BLaER1 (cell line): Measurements from ENCODE around the gene PSMC6.
"Not testable (repeated sequence)": the region's sequence is repeated elsewhere in the genome, so short reads cannot be mapped to it uniquely, and the experiment has no call there.

Experiments used
- H3K27ac ChIP-seq: shearing (Covaris generic); formaldehyde crosslinking; 2 replicates; pipeline ENCODE4 v1.8.1; 2022
- H3K27me3 ChIP-seq: shearing (Covaris generic); formaldehyde crosslinking; 2 replicates; pipeline ENCODE4 v1.8.1; 2022
- H3K36me3 ChIP-seq: shearing (Covaris generic); formaldehyde crosslinking; 2 replicates; pipeline ENCODE4 v1.8.1; 2022
- H3K4me1 ChIP-seq: shearing (Covaris generic); formaldehyde crosslinking; 2 replicates; pipeline ENCODE4 v1.8.1; 2022
- H3K4me2 ChIP-seq: shearing (Covaris generic); formaldehyde crosslinking; 2 replicates; pipeline ENCODE4 v1.8.1; 2022
- H3K4me3 ChIP-seq: shearing (Covaris generic); formaldehyde crosslinking; 2 replicates; pipeline ENCODE4 v1.8.1; 2022
- H3K9ac ChIP-seq: shearing (Covaris generic); formaldehyde crosslinking; 2 replicates; pipeline ENCODE4 v1.8.1; 2022
- H3K9me3 ChIP-seq: shearing (Covaris generic); formaldehyde crosslinking; 2 replicates; pipeline ENCODE4 v1.8.1; 2022
- H4K20me1 ChIP-seq: shearing (Covaris generic); formaldehyde crosslinking; 2 replicates; pipeline ENCODE4 v1.8.1; 2022
- Cebpa-rat ChIP-seq: shearing (Covaris generic); IDR thresholded peaks from 2 replicates; pipeline ENCODE4 v1.8.1; 2022

The PSMC6 gene

DNA sequence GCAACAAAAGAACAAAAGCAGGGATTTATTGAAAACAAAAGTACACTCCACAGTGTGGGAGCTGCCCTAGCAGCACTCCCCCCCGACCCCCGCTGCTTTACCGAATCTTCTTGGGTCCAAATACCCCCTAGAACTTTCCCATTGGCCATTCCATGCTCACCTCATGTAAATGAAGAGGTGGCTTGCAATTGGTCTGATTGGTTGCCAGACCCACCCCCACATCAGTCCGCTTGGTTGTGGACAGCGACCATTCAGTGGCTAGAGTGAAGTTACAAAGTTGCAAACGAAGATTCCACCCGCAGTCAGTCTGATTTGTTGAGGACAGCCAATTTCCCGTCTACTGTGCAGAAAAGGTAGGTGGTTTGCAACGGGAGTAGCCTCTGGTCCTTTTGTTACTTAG is 26.8 kb downstream of the PSMC6 start:
- Histone ChIP-seq H3K4me2 (no peak overlapping the region), H3K4me1 (peaks cover 19% of the 10 kb centered on the region), H3K4me3 (no peak overlapping the region), H3K9me3 (0 out of 2 replicates have a peak, but pooled peaks cover 4% of the 10 kb centered on the region), H4K20me1 (peaks cover 39% of the 10 kb centered on the region; the same call in 1 of the 2 replicates), H3K27ac (no peak overlapping the region), H3K36me3 (peaks cover 42% of the 10 kb centered on the region), H3K9ac (no peak overlapping the region), H3K27me3 (no peaks in the 10 kb centered on the region)
- no peak for TF ChIP-seq Cebpa-rat

DNA sequence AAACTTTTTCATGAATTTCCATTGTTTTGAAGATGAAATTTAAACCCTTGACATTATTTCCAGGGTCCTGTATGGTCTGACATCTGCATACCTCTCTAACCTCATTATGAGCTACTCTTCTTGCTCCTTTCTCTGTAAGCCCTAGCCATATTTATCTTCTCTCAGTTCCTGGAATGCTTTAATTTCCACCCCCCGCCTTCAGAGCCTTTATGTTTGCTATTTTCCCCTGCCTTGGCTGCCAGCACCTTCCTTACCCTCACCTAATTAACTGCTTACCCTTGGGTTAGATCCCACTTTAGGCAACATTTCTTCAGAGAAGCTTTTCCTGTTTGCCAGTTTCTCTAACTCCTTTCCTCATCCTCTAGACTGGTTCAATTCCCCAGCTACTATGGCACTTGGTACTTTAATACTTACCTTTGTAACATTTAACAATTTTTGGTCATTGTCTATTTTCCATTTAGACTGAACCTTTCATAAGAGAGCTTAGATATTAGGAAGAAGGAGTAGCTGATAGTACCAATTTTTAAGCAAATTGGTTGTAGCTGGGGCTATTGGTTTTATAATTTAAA is 29.0 kb downstream of the PSMC6 start:
- Histone ChIP-seq H3K36me3 (peaks cover 45% of the 10 kb centered on the region), H3K27me3 (no peaks in the 10 kb centered on the region), H3K9me3 (0 out of 2 replicates have a peak, but pooled peaks cover 4% of the 10 kb centered on the region), H3K4me3 (no peak overlapping the region), H3K4me2 (no peak overlapping the region), H4K20me1 (peaks cover 44% of the 10 kb centered on the region; the same call in 1 of the 2 replicates), H3K27ac (no peak overlapping the region), H3K9ac (no peak overlapping the region), H3K4me1 (peaks cover 9% of the 10 kb centered on the region)
- TF ChIP-seq Cebpa-rat: no peak

DNA sequence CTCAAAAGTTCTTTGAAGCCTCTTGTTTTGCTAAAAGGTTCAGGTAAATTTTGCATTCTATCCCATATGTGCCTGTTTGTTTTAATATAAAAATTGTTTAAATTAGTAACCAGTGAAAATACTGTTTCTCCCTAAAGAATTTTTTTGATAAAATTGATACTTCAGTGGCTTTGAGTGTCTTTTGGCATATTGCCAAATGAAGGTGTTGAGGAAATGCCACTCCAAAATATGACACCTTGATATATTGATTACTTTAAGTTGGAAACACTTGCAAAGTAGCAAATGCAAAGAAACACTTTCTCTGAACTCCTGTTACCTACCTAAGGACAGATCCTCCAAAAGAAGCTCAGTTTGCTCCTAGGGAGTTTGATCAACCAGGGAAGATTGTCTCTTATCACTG is 31.4 kb downstream of the PSMC6 start:
- H3K27ac ChIP-seq: no peak overlapping the region
- H3K4me1 ChIP-seq: peaks cover 18% of the 10 kb centered on the region
- H3K27me3 ChIP-seq: no peaks in the 10 kb centered on the region
- TF ChIP-seq Cebpa-rat: no peak
- H3K9ac ChIP-seq: no peak overlapping the region
- H3K36me3 ChIP-seq: peaks cover 32% of the 10 kb centered on the region
- 0 out of 2 replicates have a peak, but pooled peaks cover 4% of the 10 kb centered on the region for H3K9me3 ChIP-seq
- H3K4me3 ChIP-seq: no peak overlapping the region
- peaks cover 49% of the 10 kb centered on the region; the same call in 1 of the 2 replicates for H4K20me1 ChIP-seq
- no peak overlapping the region for H3K4me2 ChIP-seq

DNA sequence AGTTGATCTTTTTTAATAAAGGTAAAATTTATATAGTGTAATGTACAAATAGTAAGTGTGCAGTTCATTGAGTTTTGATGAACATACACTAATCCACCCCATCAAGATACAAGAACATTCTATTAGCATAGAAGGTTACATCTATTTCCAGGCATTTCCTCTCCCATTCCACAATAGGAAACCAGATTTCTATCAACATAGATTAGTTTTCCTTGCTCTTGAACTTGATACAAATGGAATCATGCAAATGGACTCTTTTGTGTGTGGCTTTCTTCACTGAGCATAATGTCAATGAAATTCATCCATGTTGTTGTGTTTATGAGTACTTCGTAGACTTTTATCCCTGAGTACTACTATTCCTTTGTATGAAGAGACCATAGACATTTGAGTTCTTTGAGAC is 33.8 kb downstream of the PSMC6 start:
- H4K20me1 ChIP-seq: peaks cover 37% of the 10 kb centered on the region; the same call in 1 of the 2 replicates
- peaks cover 18% of the 10 kb centered on the region for H3K4me1 ChIP-seq
- TF ChIP-seq Cebpa-rat: no peak
- no peaks in the 10 kb centered on the region for H3K9me3 ChIP-seq
- H3K27me3 ChIP-seq: no peaks in the 10 kb centered on the region
- no peak overlapping the region for H3K4me3 ChIP-seq
- no peak overlapping the region for H3K4me2 ChIP-seq
- no peak overlapping the region for H3K27ac ChIP-seq
- H3K36me3 ChIP-seq: peaks cover 20% of the 10 kb centered on the region
- no peak overlapping the region for H3K9ac ChIP-seq

DNA sequence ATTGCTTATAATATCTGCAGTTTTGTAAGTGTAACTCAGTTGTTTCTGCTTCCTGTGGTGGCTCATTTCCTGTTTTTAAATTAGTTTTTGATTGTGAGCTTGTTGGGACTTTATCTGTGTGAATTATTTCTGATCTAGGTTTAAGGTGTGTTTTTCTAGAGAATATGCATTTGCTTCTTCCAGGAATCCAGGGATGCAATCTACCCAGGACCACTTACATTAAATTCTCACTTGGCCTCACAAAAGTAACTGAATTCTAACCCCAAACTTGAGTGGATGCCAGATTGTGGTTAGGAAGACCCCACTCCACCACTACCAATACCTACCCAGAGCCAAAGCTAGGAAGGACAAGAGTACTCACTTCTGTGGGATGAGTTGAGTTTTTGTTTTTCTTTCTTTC is 34.9 kb downstream of the PSMC6 start:
- H3K27ac ChIP-seq: peak overlapping the region; percentile 47
- H3K36me3 ChIP-seq: peaks cover 26% of the 10 kb centered on the region
- no peaks in the 10 kb centered on the region for H3K27me3 ChIP-seq
- H3K9me3 ChIP-seq: no peaks in the 10 kb centered on the region
- peaks cover 27% of the 10 kb centered on the region; the same call in 1 of the 2 replicates for H4K20me1 ChIP-seq
- H3K4me1 ChIP-seq: peaks cover 18% of the 10 kb centered on the region
- no peak for TF ChIP-seq Cebpa-rat
- H3K4me3 ChIP-seq: no peak overlapping the region
- H3K4me2 ChIP-seq: peak overlapping the region; percentile 74
- H3K9ac ChIP-seq: no peak overlapping the region

DNA sequence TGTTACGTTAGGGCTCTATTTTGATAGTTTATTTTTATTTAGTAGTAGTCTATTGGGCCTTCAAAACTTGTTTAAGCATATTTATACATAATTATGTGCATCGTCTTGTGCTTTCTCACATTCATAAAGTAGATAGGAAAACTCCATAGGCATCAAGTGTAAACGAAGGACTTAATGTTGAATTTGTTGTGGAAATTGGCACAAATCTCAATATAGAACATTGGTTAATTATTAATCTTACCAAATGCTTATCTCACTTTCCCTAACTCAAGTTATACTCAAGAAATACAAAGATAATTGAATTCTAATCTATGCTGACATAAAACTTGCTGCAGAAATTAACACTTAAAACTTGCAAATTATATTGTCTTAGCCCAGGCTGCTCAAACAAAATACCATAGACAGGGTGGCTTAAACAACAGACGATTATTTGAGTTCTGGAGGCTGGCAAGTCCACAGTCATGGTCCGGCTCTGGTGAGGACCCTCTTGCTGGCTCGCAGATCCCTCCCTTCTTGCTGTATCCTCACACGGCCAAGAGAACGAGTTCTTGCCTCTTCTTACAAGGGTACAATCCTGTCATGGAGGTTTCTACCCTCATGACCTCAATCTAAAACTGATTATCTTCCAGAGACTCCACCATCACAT is 41.8 kb downstream of the PSMC6 start:
- no peak for TF ChIP-seq Cebpa-rat
- Histone ChIP-seq H3K4me3 (no peak overlapping the region), H3K27ac (no peak overlapping the region), H3K4me1 (no peaks in the 10 kb centered on the region), H3K4me2 (no peak overlapping the region), H3K36me3 (peaks cover 60% of the 10 kb centered on the region), H4K20me1 (no peaks in the 10 kb centered on the region), H3K9me3 (no peaks in the 10 kb centered on the region), H3K27me3 (no peaks in the 10 kb centered on the region), H3K9ac (no peak overlapping the region)

DNA sequence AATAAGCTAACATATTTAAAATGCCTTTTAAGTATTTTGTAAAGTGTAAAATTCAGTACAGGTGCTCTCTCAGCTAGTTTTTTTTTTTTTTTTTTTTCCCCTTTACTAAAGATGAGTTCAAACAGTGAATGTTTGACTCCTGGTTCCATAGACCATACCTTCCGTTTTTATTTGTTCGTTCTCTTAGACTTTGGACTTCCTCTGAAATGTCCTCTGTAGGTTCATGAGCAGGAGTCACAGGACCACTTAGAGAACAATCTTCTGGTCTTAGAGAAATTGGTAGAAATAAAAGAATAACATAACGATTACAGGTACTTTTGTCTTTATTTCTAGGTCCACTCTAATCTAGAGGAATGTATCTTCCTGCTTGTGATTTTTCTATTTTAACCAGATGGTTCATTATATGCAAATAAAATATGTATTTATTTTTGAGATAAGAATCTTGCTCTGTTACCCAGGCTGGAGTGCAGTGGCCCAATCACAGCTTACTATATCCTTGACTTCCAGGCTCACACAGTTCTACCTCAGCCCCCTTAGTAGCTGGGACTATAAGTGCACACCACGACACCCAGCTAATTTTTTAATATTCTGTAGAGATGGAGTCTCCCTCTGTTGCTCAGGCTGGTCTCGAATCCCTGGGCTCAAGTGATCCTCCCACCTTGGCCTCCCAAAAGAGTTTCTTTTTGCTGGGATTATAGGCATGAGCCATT is 48.8 kb downstream of the PSMC6 start:
- Histone ChIP-seq H3K9me3 (no peaks in the 10 kb centered on the region), H3K27ac (no peak overlapping the region), H3K4me2 (no peak overlapping the region), H3K4me1 (no peaks in the 10 kb centered on the region), H3K27me3 (no peaks in the 10 kb centered on the region), H3K36me3 (peaks cover 40% of the 10 kb centered on the region), H3K4me3 (no peak overlapping the region), H3K9ac (no peak overlapping the region), H4K20me1 (no peaks in the 10 kb centered on the region)
- no peak for TF ChIP-seq Cebpa-rat

DNA sequence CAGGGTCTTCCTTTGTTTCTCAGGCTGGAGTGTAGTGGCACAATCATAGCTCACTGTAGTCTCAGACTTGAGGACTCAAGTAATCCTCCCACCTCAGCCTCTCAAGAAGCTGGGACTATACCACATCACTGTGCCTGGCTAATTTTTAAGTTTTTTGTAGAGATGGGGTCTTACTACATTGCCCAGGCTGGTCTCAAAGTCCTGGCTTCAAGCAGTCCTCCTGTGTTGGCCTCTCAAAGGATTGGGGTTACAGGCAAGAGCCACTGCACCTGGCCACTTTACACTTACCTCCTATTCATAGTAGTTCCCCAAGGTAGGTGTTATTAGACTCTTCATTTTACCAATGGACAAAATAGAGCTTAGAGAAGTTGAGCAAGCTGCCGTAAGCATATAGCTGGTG is 52.1 kb downstream of the PSMC6 start:
- Histone ChIP-seq H4K20me1 (no peaks in the 10 kb centered on the region), H3K4me2 (no peak overlapping the region), H3K27ac (no peak overlapping the region), H3K9me3 (no peaks in the 10 kb centered on the region), H3K9ac (no peak overlapping the region), H3K4me3 (no peak overlapping the region), H3K36me3 (peaks cover 43% of the 10 kb centered on the region), H3K27me3 (no peaks in the 10 kb centered on the region), H3K4me1 (no peaks in the 10 kb centered on the region)
- TF ChIP-seq Cebpa-rat: no peak

DNA sequence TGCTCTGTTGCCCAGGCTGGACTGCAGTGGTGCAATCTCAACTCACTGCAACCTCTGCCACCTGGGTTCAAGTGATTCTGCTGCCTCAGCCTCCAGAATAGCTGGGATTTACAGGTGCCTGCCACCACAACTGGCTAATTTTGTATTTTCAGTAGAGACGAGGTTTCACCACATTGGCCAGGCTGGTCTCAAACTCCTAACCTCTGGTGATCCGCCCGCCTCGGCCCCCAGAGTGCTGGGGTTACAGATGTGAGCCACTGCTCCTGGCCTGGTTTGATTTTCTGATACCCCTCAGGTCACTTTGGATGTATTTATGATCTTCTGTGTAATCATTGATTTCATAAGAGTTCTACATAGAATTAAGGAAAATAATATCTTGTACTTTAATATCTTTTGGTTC is 55.9 kb downstream of the PSMC6 start:
- H3K4me1 ChIP-seq, H3K27ac ChIP-seq: not testable (repeated sequence)
- H3K36me3 ChIP-seq: peaks cover 73% of the 10 kb centered on the region

More for the DNA sequence above, 55.9 kb downstream of the PSMC6 start:
- H3K9ac ChIP-seq, H3K9me3 ChIP-seq, H4K20me1 ChIP-seq, H3K27me3 ChIP-seq, H3K4me3 ChIP-seq, H3K4me2 ChIP-seq: not testable (repeated sequence)
